Panc1 (cell line): ENCODE results near the gene AMBRA1. TPM values are rescaled to one million over a fixed set of nuclear protein-coding genes. Genes with fewer than 3 reads are reported as not detected.

Experiments used
- ATAC-seq: fragments of 200-7000 bp; cut with Tn5 transposase; 2 replicates; pipeline ENCODE4 v1.9.1; 2020; ENCODE audit warnings: mild to moderate bottlenecking, moderate library complexity
- BruUV-seq: library from RNA; stranded (reverse); fragments of 400-500 nt; replicated peaks from 2 replicates; lab custom pipeline; 2021; lab: Mats Ljungman, UMichigan
- CTCF ChIA-PET: fragments of 300-600 bp; sonication (Branson Sonifier 250); formaldehyde crosslinking; loops from one replicate; lab custom pipeline; 2022; ENCODE audit warnings: antibody characterized with exemption; lab: Charles Lee
- POLR2A ChIA-PET: fragments of 300-600 bp; sonication (Branson Sonifier 250); formaldehyde crosslinking; loops from one replicate; lab custom pipeline; 2022; ENCODE audit warnings: antibody characterized with exemption; lab: Charles Lee
- DNase-seq: peaks from one replicate; pipeline ENCODE4 v3.0.0-alpha.2; 2010; ENCODE audit warnings: low read depth, low spot score
- H3K27ac ChIP-seq: 2 replicates; pipeline ENCODE4 v1.5.1; 2011; ENCODE audit warnings: mild to moderate bottlenecking, low read length, inconsistent platforms
- H3K27me3 ChIP-seq: fragments of 200-500 bp; sonication (Bioruptor generic); 2 replicates; pipeline ENCODE4 v1.6.0; 2014; ENCODE audit warnings: low read length, inconsistent platforms; ENCODE audit not compliant: control insufficient read depth, insufficient read depth
- H3K36me3 ChIP-seq: fragments of 200-500 bp; sonication (Bioruptor generic); 2 replicates; pipeline ENCODE4 v1.5.1; 2014; ENCODE audit warnings: inconsistent platforms, mild to moderate bottlenecking, low read length, moderate library complexity; ENCODE audit not compliant: control insufficient read depth, insufficient read depth
- H3K4me1 ChIP-seq: 2 replicates; pipeline ENCODE4 v1.5.1; 2011; ENCODE audit warnings: inconsistent platforms, mild to moderate bottlenecking, low read length, moderate library complexity; ENCODE audit not compliant: control insufficient read depth, insufficient read depth
- H3K4me3 ChIP-seq, 2 experiments: 2 replicates each; pipeline ENCODE4 v1.5.1; 2011 to 2012; ENCODE audit warnings: low read depth in 2 of 2, low read length in 2 of 2, mild to moderate bottlenecking in 2 of 2, inconsistent platforms in 1 of 2, moderate library complexity in 1 of 2
- H3K9me3 ChIP-seq: fragments of 200-500 bp; sonication (Bioruptor generic); 2 replicates; pipeline ENCODE4 v1.5.1; 2014; ENCODE audit warnings: low read depth, mild to moderate bottlenecking, inconsistent platforms, low read length, moderate library complexity; ENCODE audit not compliant: control insufficient read depth, insufficient read depth
- POLR2AphosphoS5 ChIP-seq: IDR thresholded peaks from 2 replicates; pipeline ENCODE4 v1.6.1; 2012; ENCODE audit warnings: mild to moderate bottlenecking, low read depth, low read length, moderate library complexity
- SIN3A ChIP-seq: IDR thresholded peaks from 2 replicates; pipeline ENCODE4 v1.6.1; 2012; ENCODE audit warnings: low read depth, mild to moderate bottlenecking, low read length, moderate library complexity, borderline replicate concordance; ENCODE audit not compliant: insufficient read depth
- TCF7L2 ChIP-seq: IDR thresholded peaks from 2 replicates; pipeline ENCODE4 v1.6.1; 2011; ENCODE audit warnings: mild to moderate bottlenecking, low read depth, low read length, inconsistent platforms
- in situ Hi-C: cut with HindIII; loops from 2 replicates; pipeline ENCODE4 v1.10.0; 2016; ENCODE audit warnings: low sequenced_read_pairs, low pct_unique_long_range_greater_than_20kb
- intact Hi-C: fragments of 100-400 bp; cut with micrococcal nuclease; formaldehyde crosslinking; loops from one replicate; pipeline ENCODE4 v1.10.0; 2022; ENCODE audit not compliant: unreplicated experiment
- total RNA-seq: library from RNA; stranded (reverse); gene quantifications from one replicate; pipeline ENCODE4 v1.2.1, GENCODE V29; 2021; ENCODE audit not compliant: unreplicated experiment
- TF ChIP-seq, protein P1 (sequence below): fragments of 450-650 bp; IDR thresholded peaks from 2 replicates; pipeline ENCODE4 v1.5.1; 2017; ENCODE audit warnings: mild to moderate bottlenecking
- TF ChIP-seq, protein P2 (sequence below), 2 experiments: IDR thresholded peaks; 2 replicates each; pipeline ENCODE4 v1.6.1; 2011 to 2012; ENCODE audit warnings: low read depth in 2 of 2, control low read depth in 1 of 2, low read length in 1 of 2, mild to moderate bottlenecking in 1 of 2, moderate library complexity in 1 of 2; ENCODE audit not compliant: insufficient read depth in 1 of 2

The AMBRA1 gene
- total RNA-seq, 1 experiment from 2014 or later = 40.0 TPM

DNA sequence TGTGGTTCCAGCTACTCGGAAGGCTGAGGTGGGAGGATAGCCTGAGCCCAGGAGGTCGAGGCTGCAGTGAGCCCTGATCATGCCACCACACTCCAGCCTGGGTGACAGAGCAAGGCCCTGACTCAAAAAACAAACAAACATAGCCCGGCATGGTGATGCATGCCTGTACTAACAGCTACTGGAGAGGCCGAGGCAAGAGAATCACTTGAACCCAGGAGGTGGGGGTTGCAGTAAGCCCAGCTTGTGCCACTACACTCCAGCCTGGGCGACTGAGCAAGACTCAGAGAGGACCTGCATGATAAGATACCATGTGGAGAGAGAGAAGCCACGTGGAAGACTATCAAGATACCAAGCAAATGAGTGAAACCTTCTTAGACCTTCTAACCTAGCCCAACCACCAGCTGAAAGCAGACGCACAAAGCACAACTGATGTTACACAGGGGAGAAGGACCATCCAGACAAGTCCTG, 36.1 kb downstream of the AMBRA1 start:
- H3K27ac ChIP-seq = peak overlapping the region; percentile 96

DNA sequence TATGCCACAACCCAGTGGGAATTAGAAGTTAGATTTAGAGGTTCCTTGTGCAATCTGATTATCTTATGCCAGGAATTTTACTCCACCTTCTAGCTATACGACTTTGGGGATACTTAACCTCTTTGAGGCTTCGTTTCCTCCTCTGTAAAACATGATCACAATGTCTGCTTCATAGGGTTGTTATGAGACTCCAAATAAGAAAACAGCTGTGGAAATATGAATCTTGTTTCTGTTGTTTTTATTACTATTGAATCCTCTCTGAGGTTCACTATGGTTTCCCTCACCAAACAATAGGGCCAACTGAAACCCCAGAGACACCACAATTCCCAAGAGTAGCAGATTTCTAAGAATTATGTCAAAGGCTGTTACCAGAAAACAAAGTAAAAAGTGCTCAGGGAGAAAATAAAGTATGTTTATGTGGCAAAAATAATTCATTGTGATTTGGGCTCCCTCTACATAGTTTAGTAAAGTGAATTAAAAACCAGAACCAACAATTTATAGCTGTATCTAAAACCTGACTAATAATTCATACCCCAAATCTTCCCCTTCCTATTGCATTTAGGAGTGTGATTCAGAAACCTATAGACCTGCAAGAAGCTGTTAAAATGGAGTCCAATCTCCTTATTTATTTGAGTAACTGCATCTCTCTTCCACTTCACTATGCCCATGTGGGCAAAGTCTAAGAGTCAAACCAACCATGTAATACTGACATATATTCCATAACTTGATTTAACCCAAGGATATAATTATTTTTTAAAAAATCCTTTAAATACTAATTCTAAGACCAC, 38.4 kb downstream of the AMBRA1 start:
- Histone ChIP-seq H3K4me3 (no peak overlapping the region), H3K36me3 (no peaks in the 10 kb centered on the region), H3K4me1 (peaks cover 68% of the 10 kb centered on the region), H3K27ac (peak overlapping the region; percentile 96), H3K27me3 (no peaks in the 10 kb centered on the region), H3K9me3 (no peaks in the 10 kb centered on the region)
- in situ Hi-C loops (no loop called here), intact Hi-C loops (no loop called here)
- ChIA-PET CTCF (no interaction called here), POLR2A (interaction anchor here (0.5 to 1.1 kb wide), 3 partner anchors 17 to 63 kb away, joined by 3 read pairs; no protein-coding TSS in a partner anchor)
- DNase-seq (no peak), ATAC-seq (no peak)
- no TSS peak for BruUV-seq
- TF ChIP-seq, protein P1, sequence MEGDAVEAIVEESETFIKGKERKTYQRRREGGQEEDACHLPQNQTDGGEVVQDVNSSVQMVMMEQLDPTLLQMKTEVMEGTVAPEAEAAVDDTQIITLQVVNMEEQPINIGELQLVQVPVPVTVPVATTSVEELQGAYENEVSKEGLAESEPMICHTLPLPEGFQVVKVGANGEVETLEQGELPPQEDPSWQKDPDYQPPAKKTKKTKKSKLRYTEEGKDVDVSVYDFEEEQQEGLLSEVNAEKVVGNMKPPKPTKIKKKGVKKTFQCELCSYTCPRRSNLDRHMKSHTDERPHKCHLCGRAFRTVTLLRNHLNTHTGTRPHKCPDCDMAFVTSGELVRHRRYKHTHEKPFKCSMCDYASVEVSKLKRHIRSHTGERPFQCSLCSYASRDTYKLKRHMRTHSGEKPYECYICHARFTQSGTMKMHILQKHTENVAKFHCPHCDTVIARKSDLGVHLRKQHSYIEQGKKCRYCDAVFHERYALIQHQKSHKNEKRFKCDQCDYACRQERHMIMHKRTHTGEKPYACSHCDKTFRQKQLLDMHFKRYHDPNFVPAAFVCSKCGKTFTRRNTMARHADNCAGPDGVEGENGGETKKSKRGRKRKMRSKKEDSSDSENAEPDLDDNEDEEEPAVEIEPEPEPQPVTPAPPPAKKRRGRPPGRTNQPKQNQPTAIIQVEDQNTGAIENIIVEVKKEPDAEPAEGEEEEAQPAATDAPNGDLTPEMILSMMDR = no peak
- TF ChIP-seq, protein P2, sequence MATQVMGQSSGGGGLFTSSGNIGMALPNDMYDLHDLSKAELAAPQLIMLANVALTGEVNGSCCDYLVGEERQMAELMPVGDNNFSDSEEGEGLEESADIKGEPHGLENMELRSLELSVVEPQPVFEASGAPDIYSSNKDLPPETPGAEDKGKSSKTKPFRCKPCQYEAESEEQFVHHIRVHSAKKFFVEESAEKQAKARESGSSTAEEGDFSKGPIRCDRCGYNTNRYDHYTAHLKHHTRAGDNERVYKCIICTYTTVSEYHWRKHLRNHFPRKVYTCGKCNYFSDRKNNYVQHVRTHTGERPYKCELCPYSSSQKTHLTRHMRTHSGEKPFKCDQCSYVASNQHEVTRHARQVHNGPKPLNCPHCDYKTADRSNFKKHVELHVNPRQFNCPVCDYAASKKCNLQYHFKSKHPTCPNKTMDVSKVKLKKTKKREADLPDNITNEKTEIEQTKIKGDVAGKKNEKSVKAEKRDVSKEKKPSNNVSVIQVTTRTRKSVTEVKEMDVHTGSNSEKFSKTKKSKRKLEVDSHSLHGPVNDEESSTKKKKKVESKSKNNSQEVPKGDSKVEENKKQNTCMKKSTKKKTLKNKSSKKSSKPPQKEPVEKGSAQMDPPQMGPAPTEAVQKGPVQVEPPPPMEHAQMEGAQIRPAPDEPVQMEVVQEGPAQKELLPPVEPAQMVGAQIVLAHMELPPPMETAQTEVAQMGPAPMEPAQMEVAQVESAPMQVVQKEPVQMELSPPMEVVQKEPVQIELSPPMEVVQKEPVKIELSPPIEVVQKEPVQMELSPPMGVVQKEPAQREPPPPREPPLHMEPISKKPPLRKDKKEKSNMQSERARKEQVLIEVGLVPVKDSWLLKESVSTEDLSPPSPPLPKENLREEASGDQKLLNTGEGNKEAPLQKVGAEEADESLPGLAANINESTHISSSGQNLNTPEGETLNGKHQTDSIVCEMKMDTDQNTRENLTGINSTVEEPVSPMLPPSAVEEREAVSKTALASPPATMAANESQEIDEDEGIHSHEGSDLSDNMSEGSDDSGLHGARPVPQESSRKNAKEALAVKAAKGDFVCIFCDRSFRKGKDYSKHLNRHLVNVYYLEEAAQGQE (IDR thresholded peaks at IDR 0.05; ENCODE audit: insufficient read depth in 1 of 2, low read depth in 2 of 2, low read length in 1 of 2) = no peak
- TF ChIP-seq POLR2AphosphoS5 (no peak), TCF7L2 (no peak), SIN3A (no peak)

More for the DNA sequence above, 36.1 kb downstream of the AMBRA1 start:
- Histone ChIP-seq H3K4me1 (peaks cover 79% of the 10 kb centered on the region), H3K36me3 (no peaks in the 10 kb centered on the region), H3K4me3 (peak overlapping the region in 1 of 2 experiments; percentile 15; a peak in 2 of 4 replicates), H3K27me3 (no peaks in the 10 kb centered on the region), H3K9me3 (no peaks in the 10 kb centered on the region)
- ChIA-PET CTCF (no interaction called here), POLR2A (no interaction called here)
- TF ChIP-seq POLR2AphosphoS5 = peak; percentile 40; the same call in 1 of the 2 replicates
- TF ChIP-seq, protein P2 (IDR thresholded peaks at IDR 0.05; ENCODE audit: insufficient read depth in 1 of 2, low read depth in 2 of 2, low read length in 1 of 2) = no peak
- TF ChIP-seq, protein P1 = no peak
- no peak for TF ChIP-seq SIN3A
- ATAC-seq = peak; percentile 87
- in situ Hi-C loops = no loop called here
- no TSS peak for BruUV-seq
- peak; percentile 76 for DNase-seq
- intact Hi-C loops = no loop called here
